BE2C (cell line): ENCODE results near the gene APPL2.

ENCODE experiments used
- DNase-seq: peaks from one replicate; pipeline ENCODE4 v3.0.0-alpha.2; 2020
- H3K27me3 ChIP-seq: fragments of 250-450 bp; sonication (Bioruptor Pico); 2 replicates; pipeline ENCODE4 v1.5.1; 2020; ENCODE audit warnings: mild to moderate bottlenecking
- H3K36me3 ChIP-seq: fragments of 250-450 bp; sonication (Bioruptor Pico); 2 replicates; pipeline ENCODE4 v1.5.1; 2020; ENCODE audit warnings: mild to moderate bottlenecking
- H3K4me1 ChIP-seq: fragments of 250-450 bp; sonication (Bioruptor Pico); 2 replicates; pipeline ENCODE4 v1.5.1; 2020
- H3K4me3 ChIP-seq: 2 replicates; pipeline ENCODE4 v1.5.1; 2011; ENCODE audit warnings: low read depth, low read length
- H3K9me3 ChIP-seq: fragments of 250-450 bp; sonication (Bioruptor Pico); 2 replicates; pipeline ENCODE4 v1.5.1; 2020
- CTCF ChIP-seq: IDR thresholded peaks from 2 replicates; pipeline ENCODE4 v1.5.1; 2012; ENCODE audit warnings: mild to moderate bottlenecking, low read depth, low read length

The APPL2 gene

GRCh38 chr12:105228966-105229365 is 7.0 kb downstream of the APPL2 start:
- DNase-seq: no peak
- no peaks in the 10 kb centered on the region for H3K4me1 ChIP-seq
- H3K9me3 ChIP-seq: no peaks in the 10 kb centered on the region
- TF ChIP-seq CTCF: no peak
- H3K36me3 ChIP-seq: no peaks in the 10 kb centered on the region
- no peaks in the 10 kb centered on the region for H3K27me3 ChIP-seq
- no peak overlapping the region for H3K4me3 ChIP-seq

- Histone ChIP-seq H3K36me3 (no peaks in the 10 kb centered on the region), H3K4me1 (no peaks in the 10 kb centered on the region), H3K4me3 (no peak overlapping the region), H3K9me3 (no peaks in the 10 kb centered on the region), H3K27me3 (no peaks in the 10 kb centered on the region)
- TF ChIP-seq CTCF: no peak
- DNase-seq: no peak
Measured at GRCh38 chr12:105228494-105228893, 7.5 kb downstream of the APPL2 start.

- TF ChIP-seq CTCF: no peak
- no peaks in the 10 kb centered on the region for H3K4me1 ChIP-seq
- H3K27me3 ChIP-seq: no peaks in the 10 kb centered on the region
- no peaks in the 10 kb centered on the region for H3K36me3 ChIP-seq
- no peak overlapping the region for H3K4me3 ChIP-seq
- H3K9me3 ChIP-seq: no peaks in the 10 kb centered on the region
- no peak for DNase-seq
Measured at GRCh38 chr12:105227879-105228278, 8.1 kb downstream of the APPL2 start.

- peak; percentile 63 for DNase-seq
- TF ChIP-seq CTCF: no peak
- Histone ChIP-seq H3K4me1 (no peaks in the 10 kb centered on the region), H3K36me3 (no peaks in the 10 kb centered on the region), H3K4me3 (0 out of 2 replicates have a peak overlapping the region, but pooled peaks have one; percentile 2), H3K27me3 (no peaks in the 10 kb centered on the region), H3K9me3 (no peaks in the 10 kb centered on the region)
Measured at GRCh38 chr12:105226219-105226618, 9.8 kb downstream of the APPL2 start.

GRCh38 chr12:105225505-105226015 is 10.4 kb downstream of the APPL2 start:
- no peak for TF ChIP-seq CTCF
- no peaks in the 10 kb centered on the region for H3K27me3 ChIP-seq
- no peak for DNase-seq
- H3K4me3 ChIP-seq: no peak overlapping the region
- H3K9me3 ChIP-seq: no peaks in the 10 kb centered on the region
- no peaks in the 10 kb centered on the region for H3K4me1 ChIP-seq
- H3K36me3 ChIP-seq: no peaks in the 10 kb centered on the region

GRCh38 chr12:105224399-105224798 is 11.6 kb downstream of the APPL2 start:
- Histone ChIP-seq H3K9me3 (no peaks in the 10 kb centered on the region), H3K27me3 (no peaks in the 10 kb centered on the region), H3K4me3 (no peak overlapping the region), H3K4me1 (no peaks in the 10 kb centered on the region), H3K36me3 (no peaks in the 10 kb centered on the region)
- DNase-seq: no peak
- TF ChIP-seq CTCF: no peak
